ENCODE results near the gene CAPN13. TPM values are rescaled to one million over a fixed set of nuclear protein-coding genes. Genes with fewer than 3 reads are reported as not detected.

Gene CAPN13
- total and polyA plus RNA-seq, 10 donors, result 0.09 to 1.1 (median 0.36) TPM; not detected in 4

GRCh38 chr2:30695749-30696148, 111.5 kb downstream of the CAPN13 start:
- no peaks in the 10 kb centered on the region for H3K27me3 ChIP-seq (replicated peaks in 1 of 7)
- intact Hi-C loops (cut with DNase I; ENCODE audit: low total_unique reads), result no loop called here
- peaks cover 0 to 17% (median 0%) of the 10 kb centered on the region in 6 donors for H3K4me1 ChIP-seq
- no peaks in the 10 kb centered on the region for H3K36me3 ChIP-seq
- 72 to 95% (median 86%) methylated on average over 4 of the region's 4 CpGs for whole genome bisulfite sequencing, 5 donors
- no peak overlapping the region for H3K27ac ChIP-seq
- no peak overlapping the region for H3K4me3 ChIP-seq
- H3K9me3 ChIP-seq, result peaks cover 0 to 6% (median 2%) of the 10 kb centered on the region in 8 donors
- no peak for DNase-seq
- no peak for TF ChIP-seq CTCF (IDR thresholded peaks at IDR 0.05 in 8 of 11, conservative IDR thresholded peaks at IDR 0.05 in 3 of 11)
- TF ChIP-seq POLR2AphosphoS5 (IDR thresholded peaks at IDR 0.05), result no peak
- no peak for TF ChIP-seq POLR2A (IDR thresholded peaks at IDR 0.05)

DNA sequence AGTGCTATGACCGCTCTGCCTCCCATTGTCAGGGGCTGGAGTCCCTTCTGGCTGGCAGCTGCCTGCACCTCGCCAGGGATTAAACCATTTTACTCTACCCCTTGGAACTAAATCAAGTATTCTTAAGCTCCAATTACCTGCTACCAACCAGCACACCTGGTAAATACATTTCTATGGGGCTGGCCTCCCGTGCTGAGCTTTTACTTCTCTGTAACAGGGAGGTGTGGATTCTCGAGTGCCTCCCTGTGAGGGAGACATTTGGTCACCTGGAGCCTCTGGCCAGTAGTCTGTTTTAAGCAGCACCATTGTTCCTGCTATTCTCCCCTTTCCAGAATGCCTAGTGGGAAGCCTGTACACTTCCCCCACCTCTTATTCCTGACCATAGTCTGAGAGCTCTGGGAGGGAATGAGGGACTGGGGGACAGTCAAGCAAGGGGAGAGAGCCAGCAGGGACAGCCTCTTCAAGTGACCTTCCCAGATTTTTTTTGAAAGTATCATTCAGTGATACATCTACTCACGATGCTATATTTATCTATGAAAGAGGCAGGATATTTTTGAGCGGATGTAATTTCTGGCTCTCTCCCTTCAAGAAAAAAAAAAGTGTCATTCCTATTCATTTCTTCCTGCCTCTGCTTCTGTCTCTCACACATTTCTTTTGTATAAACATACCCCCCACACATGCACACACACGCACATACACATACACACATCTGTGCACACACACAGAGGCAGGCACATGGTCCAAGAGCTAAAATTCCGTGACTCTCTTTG, 112.8 kb downstream of the CAPN13 start:
- no peaks in the 10 kb centered on the region for H3K36me3 ChIP-seq
- TF ChIP-seq POLR2A (IDR thresholded peaks at IDR 0.05) (no peak), POLR2AphosphoS5 (IDR thresholded peaks at IDR 0.05) (no peak), CTCF (IDR thresholded peaks at IDR 0.05 in 8 of 11, conservative IDR thresholded peaks at IDR 0.05 in 3 of 11) (no peak)
- H3K27me3 ChIP-seq (replicated peaks in 1 of 7), result no peaks in the 10 kb centered on the region
- intact Hi-C loops (cut with DNase I; ENCODE audit: low total_unique reads), result no loop called here
- peaks cover 0 to 17% (median 0%) of the 10 kb centered on the region in 6 donors for H3K4me1 ChIP-seq
- peak overlapping the region in 1 of 8 donors; percentile 59 for H3K27ac ChIP-seq
- 62 to 76% (median 70%) methylated on average over 8 of the region's 8 CpGs for WGBS, 5 donors
- DNase-seq, result no peak
- H3K9me3 ChIP-seq, result peaks cover 0 to 6% (median 0%) of the 10 kb centered on the region in 8 donors
- no peak overlapping the region for H3K4me3 ChIP-seq

- intact Hi-C loops (cut with DNase I; ENCODE audit: low total_unique reads), result no loop called here
- H3K4me3 ChIP-seq, result no peak overlapping the region
- no peaks in the 10 kb centered on the region for H3K36me3 ChIP-seq
- TF ChIP-seq POLR2AphosphoS5 (IDR thresholded peaks at IDR 0.05) (no peak), CTCF (IDR thresholded peaks at IDR 0.05 in 8 of 11, conservative IDR thresholded peaks at IDR 0.05 in 3 of 11) (no peak), POLR2A (IDR thresholded peaks at IDR 0.05) (no peak)
- no peak for DNase-seq
- H3K4me1 ChIP-seq, result peaks cover 0 to 22% (median 0%) of the 10 kb centered on the region in 6 donors
- peaks cover 0 to 6% (median 0%) of the 10 kb centered on the region in 8 donors for H3K9me3 ChIP-seq
- 60 to 90% (median 85%) methylated on average over 2 to 4 of the region's 4 CpGs for WGBS, 5 donors
- H3K27me3 ChIP-seq (replicated peaks in 1 of 7), result no peaks in the 10 kb centered on the region
- peak overlapping the region in 1 of 8 donors; percentile 59 for H3K27ac ChIP-seq
These were observed 113.4 kb downstream of the CAPN13 start for GRCh38 chr2:30693821-30694281.

DNA sequence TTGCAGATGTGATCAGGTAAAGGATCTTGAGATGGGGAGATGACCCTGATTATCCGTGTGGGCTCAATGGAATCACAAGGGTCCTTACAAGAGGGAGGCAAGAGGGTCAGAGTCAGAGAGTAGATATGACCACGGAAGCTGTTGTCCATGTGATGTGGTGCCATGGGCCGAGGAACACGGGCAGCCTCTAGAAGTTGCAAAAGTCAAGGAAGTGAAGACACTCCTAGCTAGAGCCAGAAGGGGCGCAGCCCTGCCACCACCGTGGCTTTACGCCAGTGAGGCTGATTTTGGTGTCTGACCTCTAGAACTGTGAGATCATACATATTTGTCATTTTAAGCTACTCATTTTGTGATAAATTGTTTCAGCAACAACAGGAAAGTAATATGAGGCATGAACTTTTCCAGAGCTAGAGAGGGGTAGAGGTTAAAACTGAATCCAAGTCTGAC, 114.4 kb downstream of the CAPN13 start:
- no peak for DNase-seq
- no peaks in the 10 kb centered on the region for H3K27me3 ChIP-seq (replicated peaks in 1 of 7)

More for the DNA sequence above, 114.4 kb downstream of the CAPN13 start:
- H3K9me3 ChIP-seq, result peaks cover 0 to 6% (median 0%) of the 10 kb centered on the region in 8 donors
- H3K4me3 ChIP-seq, result no peak overlapping the region
- no peaks in the 10 kb centered on the region for H3K36me3 ChIP-seq
- H3K27ac ChIP-seq, result peak overlapping the region in 3 of 8 donors; percentile 15 to 59 (median 29)
- no peak for TF ChIP-seq CTCF (IDR thresholded peaks at IDR 0.05 in 8 of 11, conservative IDR thresholded peaks at IDR 0.05 in 3 of 11)
- TF ChIP-seq POLR2A (IDR thresholded peaks at IDR 0.05), result no peak
- TF ChIP-seq POLR2AphosphoS5 (IDR thresholded peaks at IDR 0.05), result no peak
- intact Hi-C loops (cut with DNase I; ENCODE audit: low total_unique reads), result no loop called here
- H3K4me1 ChIP-seq, result peaks cover 0 to 22% (median 0%) of the 10 kb centered on the region in 6 donors
- 51 to 84% (median 66%) methylated on average over 7 of the region's 7 CpGs for WGBS, 5 donors

Measured in spleen (tissue), 11 donors.